Activated T-cell treated with anti-CD3 and anti-CD28 coated beads, Interleukin-2, amount 50 U/mL, for 48 hours (primary cell): ENCODE data around the gene PLVAP.
"Not testable (repeated sequence)": the region's sequence is repeated elsewhere in the genome, so short reads cannot be mapped to it uniquely, and the experiment has no call there.

Source experiments
- DNase-seq, 2 experiments: peaks; one replicate each; pipeline ENCODE4 v3.0.0-alpha.2; 2020

Gene PLVAP

GRCh38 chr19:17401628-17402027, 24.5 kb upstream of the PLVAP start:
- no peak for DNase-seq

GRCh38 chr19:17398902-17399527, 21.9 kb upstream of the PLVAP start:
- no peak for DNase-seq

- peak; percentile 78 to 81 for DNase-seq
Observed at GRCh38 chr19:17394891-17395415, 17.8 kb upstream of the PLVAP start.

DNA sequence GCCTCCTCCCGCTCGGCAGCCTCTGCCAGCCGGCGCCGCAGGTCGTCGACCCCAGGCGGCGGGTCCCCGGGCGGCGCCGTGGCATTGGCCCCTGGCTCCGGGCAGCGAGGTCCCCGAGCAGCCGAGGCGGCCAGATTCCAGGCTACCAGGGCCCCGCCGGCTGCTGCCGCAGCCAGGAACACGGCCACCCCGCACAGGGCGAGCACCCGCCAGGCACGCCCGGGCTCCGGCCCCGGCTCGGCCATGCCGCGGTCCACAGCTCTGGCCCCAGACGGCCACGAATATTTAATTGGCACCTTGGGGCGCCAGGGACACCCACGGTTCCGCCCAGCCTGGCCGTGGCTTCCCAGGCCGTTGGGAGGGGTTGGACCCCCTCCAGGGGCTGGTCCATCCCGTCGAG, 16.8 kb upstream of the PLVAP start, which contains the start of gene CCDC194:
Gene CCDC194 (minus strand): TSS at position 283 of the 400 bp plus-strand sequence. CDS start 38 bp downstream, at position 245.
- DNase-seq = no peak

DNA sequence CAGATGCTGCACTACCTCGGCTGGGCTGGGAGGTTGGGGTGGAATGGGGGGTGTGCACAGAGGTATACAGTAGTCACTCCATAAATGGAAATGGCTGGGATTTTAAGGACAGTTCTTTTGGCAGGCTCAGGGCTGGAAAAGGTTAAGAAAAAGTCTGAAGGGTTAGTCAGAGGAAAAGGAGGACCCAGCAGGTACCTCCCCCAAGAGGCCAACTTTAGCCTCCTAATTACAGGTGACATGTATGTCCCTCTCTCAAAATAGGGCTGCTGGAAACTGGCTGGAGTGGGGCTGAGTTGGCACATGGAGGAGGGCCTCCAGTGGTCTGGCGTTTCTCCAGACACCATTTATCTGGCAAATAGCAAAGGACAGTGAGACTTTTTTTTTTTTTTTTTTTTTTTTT, 15.9 kb upstream of the PLVAP start:
- no peak for DNase-seq

DNA sequence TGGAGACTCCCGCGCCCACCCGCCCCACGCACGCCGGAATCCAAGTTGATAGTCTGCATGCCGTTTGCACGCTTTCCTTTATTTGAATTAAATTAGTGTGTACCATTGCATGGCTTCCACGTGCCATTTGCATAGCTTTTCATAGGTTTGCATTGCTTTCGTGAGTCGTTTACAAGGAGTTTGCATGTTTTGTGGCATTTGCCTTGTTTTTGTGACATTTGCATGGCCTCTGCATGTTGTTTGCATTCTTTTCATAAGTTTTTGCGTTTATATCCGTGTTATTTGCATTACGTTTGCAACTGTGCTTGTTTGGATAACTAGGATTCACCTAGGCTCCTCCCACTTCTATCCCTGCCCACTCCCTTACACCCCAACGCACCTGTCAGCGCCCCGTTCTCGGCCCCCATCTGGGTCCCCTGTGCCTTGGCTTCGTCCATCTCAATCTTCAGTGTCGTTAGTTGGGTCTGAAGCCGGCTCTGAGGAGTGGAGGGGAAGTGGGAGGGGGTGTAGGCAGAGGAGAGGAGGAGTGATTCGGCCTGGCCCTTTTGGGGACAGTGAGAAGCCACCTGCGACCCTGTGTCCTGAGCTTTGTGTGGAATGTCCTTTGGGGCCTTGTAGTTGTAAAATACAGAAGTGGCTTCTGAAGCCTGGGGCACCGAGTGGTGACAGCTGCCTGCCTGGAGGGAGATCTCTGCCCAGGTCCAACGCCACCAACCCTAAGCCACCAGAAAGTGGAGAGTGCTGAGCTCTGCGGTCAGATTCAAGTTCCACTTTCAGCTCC, 14.4 kb upstream of the PLVAP start:
- DNase-seq = no peak

DNA sequence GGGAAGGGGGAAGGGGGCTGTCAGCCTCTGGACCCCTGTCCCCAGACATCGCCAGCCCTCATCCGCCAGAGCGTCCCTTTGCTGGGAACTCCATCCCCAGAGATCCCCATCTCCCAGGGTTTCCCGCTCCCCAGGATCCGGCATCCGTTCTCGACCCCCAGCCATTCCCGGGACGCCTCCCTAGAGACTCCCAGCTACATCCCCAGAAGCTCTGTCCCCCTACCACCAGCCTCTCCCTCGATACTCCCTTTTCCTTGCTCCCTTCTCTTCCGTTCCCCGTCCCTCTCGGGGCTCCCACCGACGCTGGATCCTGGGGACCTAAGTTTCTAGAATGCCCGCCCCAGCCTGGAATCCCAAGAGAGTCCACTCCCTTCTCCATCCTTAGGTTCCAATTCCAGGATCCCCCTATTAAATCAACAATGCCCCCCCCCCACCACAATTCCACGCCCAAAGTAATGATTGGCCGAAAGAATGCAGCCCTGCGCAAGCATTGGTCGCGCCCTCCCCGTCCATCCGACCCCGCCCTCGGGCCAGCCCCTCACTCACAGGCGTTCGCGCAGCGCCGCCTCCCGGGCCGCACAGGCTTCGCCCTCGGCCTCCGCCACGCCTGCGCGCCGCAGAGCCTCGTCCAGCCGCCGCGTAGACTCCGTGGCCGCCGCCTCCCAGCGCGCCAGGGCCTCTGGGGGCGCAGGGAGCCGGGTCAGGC, 13.7 kb upstream of the PLVAP start:
- DNase-seq = peak; percentile 94 to 95

DNA sequence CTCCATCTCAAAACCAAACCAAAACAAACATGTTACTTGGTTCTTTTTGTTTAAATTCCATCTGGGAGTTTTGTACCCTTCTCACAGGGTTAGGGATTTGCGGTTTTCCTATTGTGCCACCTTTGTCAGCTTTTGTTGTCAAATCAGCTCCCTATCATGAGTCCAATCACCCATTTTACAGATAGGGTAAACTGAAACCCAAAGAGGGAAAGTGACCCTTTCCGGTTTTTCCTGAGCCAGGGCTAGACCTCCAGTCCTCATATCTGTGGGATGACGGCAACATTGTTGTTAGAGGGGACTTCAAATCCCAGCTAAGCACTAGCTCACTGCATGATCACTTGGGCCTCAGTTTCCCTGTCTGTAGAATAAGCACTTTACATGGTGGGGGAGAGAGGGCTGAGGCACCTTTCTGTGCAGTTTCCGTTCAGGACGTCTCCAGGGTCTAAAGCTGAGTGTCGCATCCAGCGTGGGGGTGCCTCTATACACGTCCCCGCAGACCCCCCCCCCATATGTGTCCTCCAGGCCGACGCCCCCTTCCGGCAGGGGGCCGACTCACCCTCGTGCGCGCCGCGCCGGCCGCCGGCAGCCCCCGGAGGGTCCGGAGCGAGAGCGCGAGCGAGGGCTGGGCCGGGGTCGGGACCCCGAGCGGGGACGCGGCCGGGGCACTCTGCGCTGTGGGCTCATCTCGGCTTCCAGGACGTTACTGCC, 13.0 kb upstream of the PLVAP start:
- DNase-seq = peak in 1 of 2 experiments; percentile 28

GRCh38 chr19:17389288-17389687, 12.1 kb upstream of the PLVAP start:
- no peak for DNase-seq

DNA sequence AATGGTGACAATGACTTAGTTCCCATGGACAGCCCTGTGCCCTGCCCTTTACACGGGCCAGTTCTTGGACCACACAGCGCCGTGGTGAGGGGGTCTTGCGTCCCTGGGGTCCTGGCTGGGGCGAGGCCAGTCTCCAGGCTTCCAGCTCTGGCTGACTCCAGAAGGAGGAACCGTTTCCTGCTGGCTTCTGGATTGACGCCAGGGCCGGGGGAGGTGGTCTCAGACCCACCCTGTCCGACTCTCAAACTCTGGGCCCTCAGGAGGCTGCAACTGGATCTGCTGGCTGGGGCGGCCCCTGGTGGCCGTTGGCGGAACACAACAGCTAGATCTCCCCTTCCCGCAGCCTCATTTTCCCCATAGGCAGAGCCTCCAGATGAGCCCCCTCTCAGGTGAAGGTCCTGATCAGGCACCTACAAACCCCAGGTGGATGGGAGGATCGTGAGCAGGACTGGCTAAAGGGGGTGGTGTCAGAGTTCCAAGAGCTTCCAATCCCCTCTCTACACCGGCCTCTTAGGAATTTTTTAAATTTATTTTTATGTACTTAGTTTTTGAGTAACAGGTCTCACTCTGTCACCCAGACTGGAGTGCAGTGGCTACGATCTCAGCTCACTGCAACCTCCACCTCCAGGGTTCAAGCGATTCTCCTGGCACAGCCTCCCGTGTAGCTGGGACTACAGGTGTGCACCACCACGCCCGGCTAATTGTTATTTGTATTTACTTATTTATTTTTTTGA, 8.9 kb upstream of the PLVAP start:
- DNase-seq = peak; percentile 78 to 80

DNA sequence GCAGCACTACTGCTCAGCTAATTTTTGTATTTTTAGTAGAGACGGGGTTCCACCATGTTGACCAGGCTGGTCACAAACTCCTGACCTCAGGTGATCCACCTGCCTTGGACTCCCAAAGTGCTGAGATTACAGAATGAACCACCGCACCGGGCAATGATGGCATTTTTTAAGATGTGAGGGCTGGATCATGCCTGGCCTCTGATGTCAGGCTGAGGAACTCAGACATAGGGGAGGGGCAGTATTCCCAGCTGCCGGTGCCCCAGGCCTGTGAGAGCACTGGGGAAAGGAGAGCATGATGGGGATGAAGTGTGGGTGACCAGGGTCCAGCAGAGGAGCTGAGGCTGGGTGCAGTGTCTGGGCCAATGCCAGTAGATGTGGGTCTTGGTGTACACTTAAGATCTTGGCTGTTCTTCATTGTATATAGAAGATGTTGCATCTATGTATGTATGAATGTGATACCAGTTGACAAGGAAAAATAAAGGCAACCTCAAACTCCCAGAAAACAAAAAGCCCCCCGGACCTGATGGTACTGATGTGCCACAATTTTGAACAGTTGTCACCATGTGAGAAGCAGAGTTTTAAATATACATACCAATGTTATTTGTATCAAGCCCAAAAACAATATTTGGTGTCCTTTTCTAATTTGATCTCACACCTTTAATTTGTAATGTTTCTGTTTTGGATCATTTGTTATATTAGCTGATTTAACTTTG, 3.4 kb upstream of the PLVAP start:
- DNase-seq = no peak

GRCh38 chr19:17379221-17379631, 2.1 kb upstream of the PLVAP start:
- DNase-seq = no peak

- DNase-seq = no peak
Observed at GRCh38 chr19:17378271-17378670, 1.1 kb upstream of the PLVAP start.

GRCh38 chr19:17370026-17370587, 7.0 kb downstream of the PLVAP start:
- no peak for DNase-seq

DNA sequence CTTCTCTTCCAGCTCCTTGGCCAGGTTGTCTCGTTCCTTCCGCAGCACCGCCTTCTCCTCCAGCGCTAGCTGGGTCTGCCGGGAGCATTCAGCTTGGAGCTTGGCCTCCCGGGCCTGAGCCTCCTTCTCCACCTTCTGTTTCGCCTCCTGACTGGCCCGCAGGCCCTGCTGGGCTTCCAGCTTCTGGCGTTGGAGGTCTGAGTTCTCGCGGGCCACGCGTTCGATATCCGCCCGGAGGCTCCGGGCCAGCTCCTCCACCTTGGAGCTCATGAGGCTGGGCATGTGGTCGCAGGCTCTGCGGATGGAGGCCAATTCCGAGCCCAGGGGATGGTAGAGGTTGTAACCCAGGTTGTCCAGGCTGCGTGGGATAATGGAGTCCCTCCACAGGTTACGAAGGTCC, 11.8 kb downstream of the PLVAP start:
- no peak for DNase-seq

DNA sequence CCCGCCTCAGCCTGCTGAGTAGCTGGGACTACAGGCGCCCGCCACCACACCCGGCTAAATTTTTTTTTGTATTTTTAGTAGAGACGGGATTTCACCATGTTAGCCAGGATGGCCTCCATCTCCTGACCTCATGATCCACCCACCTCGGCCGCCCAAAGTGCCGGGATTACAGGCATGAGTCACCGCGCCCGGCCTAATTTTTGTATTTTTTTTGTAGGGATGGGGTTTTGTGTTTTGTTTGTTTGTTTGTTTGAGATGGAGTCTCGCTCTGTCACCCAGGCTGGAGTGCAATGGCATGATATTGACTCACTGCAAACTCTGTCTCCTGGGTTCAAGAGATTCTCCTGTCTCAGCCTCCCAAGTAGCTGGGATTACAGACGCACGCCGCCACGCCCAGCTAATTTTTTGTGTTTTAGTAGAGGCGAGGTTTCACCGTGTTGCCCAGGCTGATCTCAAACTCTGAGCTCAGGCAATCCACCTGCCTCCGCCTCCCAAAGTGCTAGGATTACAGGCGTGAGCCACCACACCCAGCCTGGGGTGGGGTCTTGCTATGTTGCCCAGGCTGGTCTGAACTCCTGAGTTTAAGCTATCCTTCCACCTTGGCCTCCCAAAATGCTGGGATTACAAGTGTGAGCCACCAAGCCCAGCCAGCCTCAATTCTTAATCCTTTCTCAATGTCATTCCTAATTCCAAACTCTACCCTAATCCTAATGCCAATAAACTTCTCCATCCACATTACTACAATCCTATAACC, 13.1 kb downstream of the PLVAP start:
- not testable (repeated sequence) for DNase-seq

DNA sequence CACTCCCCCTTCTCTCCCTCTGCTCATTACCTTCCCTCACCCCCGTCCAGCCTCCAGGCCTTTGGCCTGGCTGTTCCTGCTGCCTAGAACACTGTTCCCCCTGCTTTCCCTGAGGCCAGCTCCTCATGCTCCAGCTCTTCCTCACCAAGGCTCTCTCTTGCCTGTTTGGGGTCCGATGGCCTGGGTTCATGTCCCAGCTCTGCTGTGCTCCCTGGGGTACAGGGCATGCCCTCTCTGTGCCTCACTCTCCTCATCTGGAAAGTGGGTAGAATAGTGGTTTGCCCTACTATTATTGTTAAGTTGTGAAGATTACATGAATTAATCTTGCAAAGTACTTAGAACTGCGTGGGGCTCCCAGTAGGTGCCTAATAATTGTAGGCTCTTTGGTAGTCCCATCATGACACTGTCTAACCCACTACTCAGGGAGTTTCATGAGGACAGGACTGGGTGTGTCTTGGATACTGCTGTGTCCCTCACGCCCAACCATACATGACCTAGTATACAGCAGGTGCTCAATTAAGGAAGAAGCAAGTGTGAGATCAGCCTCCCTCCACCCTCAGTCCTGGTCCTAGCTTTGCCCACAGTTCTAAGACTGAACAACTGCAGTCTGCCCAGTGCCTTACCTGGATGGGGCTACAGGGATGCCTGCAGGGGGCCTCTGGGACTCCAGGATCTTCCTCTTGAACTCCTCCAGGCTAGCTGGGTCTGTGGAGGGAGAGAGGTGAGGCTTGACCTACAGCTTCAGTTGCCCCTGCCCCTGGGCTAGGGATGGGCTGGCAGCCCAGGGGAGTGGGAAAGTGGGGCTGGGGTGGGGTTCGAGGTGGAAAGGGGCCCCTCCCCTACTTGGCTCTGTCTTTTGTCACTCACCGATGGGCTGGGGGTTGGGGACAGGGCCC, 17.0 kb downstream of the PLVAP start:
- no peak for DNase-seq

DNA sequence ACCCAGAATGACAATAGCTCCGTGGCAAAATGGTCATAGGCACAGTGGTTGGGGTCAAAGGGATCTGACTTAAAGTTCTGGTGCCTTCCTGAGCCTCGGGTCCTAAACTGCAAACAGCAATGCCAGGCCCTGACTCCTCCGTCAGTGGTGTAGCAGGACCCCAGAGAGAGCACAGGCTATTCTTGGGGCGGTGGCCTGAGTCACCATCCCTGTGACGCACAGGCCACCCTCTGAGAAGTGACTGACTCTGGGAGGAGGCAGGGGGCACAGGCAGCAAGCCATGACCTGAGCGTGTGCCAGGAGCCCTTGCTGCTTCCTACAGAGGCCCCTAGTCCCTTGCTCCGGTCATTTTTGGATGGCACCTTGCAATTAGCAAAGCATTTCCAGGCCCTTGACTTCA, 18.7 kb downstream of the PLVAP start:
- DNase-seq = no peak

DNA sequence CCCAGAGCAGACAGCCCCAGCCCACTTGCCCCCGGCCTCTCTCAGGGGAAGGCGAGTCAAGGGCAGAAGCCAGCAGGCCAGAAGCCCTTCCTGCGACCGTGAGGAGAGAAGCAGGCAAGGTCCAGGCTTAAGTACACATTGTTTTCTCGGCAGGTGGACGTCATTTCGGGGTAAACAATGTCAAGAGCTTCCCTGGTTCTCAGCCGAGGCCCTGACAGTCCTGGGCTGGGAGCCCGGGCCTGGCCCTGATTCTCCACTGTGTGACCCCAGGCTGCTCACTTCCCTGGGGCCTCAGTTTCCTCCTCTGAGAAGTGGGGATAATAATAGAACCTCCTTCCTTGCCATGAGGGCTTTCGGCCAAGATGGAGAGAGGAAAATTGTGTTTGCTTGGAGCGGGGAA, 19.4 kb downstream of the PLVAP start:
- no peak for DNase-seq
